WERI-Rb-1 (cell line): ENCODE measurements around the gene ZFP1.

ENCODE experiments used
- DNase-seq: peaks from one replicate; pipeline ENCODE4 v3.0.0-alpha.2; 2020
- H3K27ac ChIP-seq: fragments of 250-450 bp; sonication (Bioruptor Pico); 2 replicates; pipeline ENCODE4 v1.5.1; 2020; ENCODE audit warnings: mild to moderate bottlenecking, moderate library complexity
- H3K27me3 ChIP-seq: fragments of 250-450 bp; sonication (Bioruptor Pico); 2 replicates; pipeline ENCODE4 v1.5.1; 2021; ENCODE audit warnings: mild to moderate bottlenecking, low read depth, moderate library complexity; ENCODE audit not compliant: insufficient read depth, severe bottlenecking
- H3K36me3 ChIP-seq: fragments of 250-450 bp; sonication (Bioruptor Pico); 2 replicates; pipeline ENCODE4 v1.5.1; 2020; ENCODE audit warnings: mild to moderate bottlenecking, moderate library complexity
- H3K4me3 ChIP-seq: 2 replicates; pipeline ENCODE4 v1.5.1; 2011; ENCODE audit warnings: low read depth, mild to moderate bottlenecking, control low read depth, low read length
- H3K9me3 ChIP-seq: fragments of 250-450 bp; sonication (Bioruptor Pico); 2 replicates; pipeline ENCODE4 v1.5.1; 2021; ENCODE audit warnings: mild to moderate bottlenecking, moderate library complexity; ENCODE audit not compliant: severe bottlenecking
- TF ChIP-seq, protein P1 (sequence below): IDR thresholded peaks from 2 replicates; pipeline ENCODE4 v1.5.1; 2011; ENCODE audit warnings: low read depth, mild to moderate bottlenecking, control low read depth, inconsistent platforms, low read length

ZFP1 gene

DNA sequence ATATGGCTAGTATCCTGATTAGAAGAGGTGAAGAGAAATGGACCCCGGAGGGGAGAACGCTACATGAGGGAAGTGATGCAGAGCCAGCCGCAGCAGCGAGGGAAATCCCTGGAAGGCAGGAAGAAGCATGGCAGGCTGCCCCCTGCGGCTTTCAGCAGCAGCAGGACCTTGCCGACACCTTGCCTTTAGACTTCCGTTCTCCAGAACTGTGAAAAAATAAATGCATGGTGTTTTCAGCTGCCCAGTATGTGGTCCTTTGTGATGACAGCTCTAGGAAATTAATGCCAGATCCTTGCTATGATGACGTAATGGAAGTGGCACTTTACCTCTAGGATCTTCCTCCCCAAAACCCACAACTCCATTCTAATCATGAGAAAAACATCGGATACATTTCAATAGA is 9.7 kb upstream of the ZFP1 start:
- TF ChIP-seq, protein P1, sequence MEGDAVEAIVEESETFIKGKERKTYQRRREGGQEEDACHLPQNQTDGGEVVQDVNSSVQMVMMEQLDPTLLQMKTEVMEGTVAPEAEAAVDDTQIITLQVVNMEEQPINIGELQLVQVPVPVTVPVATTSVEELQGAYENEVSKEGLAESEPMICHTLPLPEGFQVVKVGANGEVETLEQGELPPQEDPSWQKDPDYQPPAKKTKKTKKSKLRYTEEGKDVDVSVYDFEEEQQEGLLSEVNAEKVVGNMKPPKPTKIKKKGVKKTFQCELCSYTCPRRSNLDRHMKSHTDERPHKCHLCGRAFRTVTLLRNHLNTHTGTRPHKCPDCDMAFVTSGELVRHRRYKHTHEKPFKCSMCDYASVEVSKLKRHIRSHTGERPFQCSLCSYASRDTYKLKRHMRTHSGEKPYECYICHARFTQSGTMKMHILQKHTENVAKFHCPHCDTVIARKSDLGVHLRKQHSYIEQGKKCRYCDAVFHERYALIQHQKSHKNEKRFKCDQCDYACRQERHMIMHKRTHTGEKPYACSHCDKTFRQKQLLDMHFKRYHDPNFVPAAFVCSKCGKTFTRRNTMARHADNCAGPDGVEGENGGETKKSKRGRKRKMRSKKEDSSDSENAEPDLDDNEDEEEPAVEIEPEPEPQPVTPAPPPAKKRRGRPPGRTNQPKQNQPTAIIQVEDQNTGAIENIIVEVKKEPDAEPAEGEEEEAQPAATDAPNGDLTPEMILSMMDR = no peak
- Histone ChIP-seq H3K4me3 (no peak overlapping the region), H3K9me3 (no peaks in the 10 kb centered on the region), H3K36me3 (no peaks in the 10 kb centered on the region), H3K27ac (no peak overlapping the region), H3K27me3 (no peaks in the 10 kb centered on the region)
- DNase-seq = no peak

DNA sequence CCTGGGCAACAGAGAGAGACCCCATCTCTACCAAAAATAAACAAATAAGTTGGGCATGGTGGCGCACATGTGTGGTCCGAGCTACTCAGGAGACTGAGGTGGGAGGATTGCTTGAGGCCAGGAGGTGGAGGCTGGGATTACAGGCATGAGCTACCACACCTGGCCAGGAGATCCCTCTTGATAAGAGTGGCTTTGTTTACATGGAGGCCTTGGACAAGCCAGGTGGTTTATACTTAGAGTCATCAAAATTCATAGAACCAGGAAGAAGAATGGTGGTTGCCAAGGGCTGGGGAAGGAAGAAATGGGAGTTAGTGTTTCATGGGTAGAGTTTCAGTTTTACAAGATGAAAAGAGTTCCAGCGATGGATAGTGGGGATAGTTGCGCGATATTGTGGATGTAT is 8.8 kb upstream of the ZFP1 start:
- TF ChIP-seq, protein P1 = no peak
- H3K4me3 ChIP-seq = no peak overlapping the region
- no peaks in the 10 kb centered on the region for H3K36me3 ChIP-seq
- no peaks in the 10 kb centered on the region for H3K9me3 ChIP-seq
- no peak overlapping the region for H3K27ac ChIP-seq
- H3K27me3 ChIP-seq = no peaks in the 10 kb centered on the region
- no peak for DNase-seq

DNA sequence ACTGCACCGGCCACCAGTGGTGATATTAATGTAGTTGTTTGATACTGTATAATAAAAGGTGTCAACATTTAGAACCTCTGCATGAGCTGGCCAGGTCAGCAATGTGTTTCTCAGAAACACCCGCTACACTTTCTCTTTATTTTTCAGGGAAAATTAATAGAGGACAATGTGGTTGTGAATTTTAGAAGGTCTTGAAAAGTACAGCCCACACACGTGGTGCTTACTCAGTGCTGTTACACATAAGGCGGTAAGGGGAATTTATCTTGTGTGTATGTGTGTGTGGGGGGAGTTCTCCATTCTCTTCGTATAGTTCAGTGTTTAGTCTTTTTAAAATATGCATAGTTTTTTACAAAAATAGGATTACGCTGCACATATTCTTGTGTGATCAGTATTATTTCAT is 4.4 kb upstream of the ZFP1 start:
- Histone ChIP-seq H3K4me3 (no peak overlapping the region), H3K9me3 (peaks cover 3% of the 10 kb centered on the region), H3K36me3 (no peaks in the 10 kb centered on the region), H3K27ac (no peak overlapping the region), H3K27me3 (no peaks in the 10 kb centered on the region)
- TF ChIP-seq, protein P1 = no peak
- DNase-seq = no peak

DNA sequence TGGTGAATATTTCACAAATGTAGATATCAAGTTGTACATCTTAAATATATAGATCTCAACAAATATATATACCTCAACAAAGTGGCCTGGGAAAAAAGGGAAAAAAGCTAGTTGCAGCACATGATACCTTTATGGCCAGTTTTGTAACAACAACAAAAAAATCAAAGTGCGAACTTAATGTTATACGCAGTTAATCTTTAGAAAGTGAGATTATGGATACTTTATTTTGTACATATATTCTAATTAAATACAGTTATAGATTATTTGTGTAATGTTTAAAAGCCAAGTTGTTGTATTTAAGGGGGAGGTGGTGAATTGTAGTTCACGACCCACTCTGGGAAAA is 385 bp upstream of the ZFP1 start:
- Histone ChIP-seq H3K27ac (no peak overlapping the region), H3K4me3 (peak overlapping the region; percentile 86)

DNA sequence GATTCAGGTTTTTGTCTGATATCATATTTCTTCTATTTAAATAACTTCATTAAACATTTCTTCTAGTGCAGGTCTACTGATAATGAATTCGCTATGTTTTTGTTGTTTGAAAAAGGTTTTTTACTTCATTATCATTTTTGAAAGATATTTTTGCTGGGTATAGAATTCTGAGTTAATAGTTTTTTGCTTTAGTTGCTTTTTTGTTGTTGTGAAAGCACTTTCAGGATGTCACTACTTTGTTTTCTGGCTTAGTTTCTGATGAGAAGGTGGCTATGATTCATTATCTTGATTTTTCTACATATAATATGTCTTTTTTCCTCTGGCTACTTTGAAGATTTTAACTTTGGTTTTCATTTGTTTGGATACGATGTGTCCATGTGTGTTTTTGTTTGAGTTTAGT is 3.5 kb downstream of the ZFP1 start:
- Histone ChIP-seq H3K27me3 (no peaks in the 10 kb centered on the region), H3K4me3 (no peak overlapping the region), H3K9me3 (peaks cover 4% of the 10 kb centered on the region), H3K27ac (no peak overlapping the region), H3K36me3 (peaks cover 45% of the 10 kb centered on the region)
- TF ChIP-seq, protein P1 = no peak
- DNase-seq = no peak

More for the DNA sequence above, 385 bp upstream of the ZFP1 start:
- Histone ChIP-seq H3K27me3 (no peaks in the 10 kb centered on the region), H3K36me3 (peaks cover 18% of the 10 kb centered on the region), H3K9me3 (peaks cover 8% of the 10 kb centered on the region)
- no peak for DNase-seq
- TF ChIP-seq, protein P1 = no peak

DNA sequence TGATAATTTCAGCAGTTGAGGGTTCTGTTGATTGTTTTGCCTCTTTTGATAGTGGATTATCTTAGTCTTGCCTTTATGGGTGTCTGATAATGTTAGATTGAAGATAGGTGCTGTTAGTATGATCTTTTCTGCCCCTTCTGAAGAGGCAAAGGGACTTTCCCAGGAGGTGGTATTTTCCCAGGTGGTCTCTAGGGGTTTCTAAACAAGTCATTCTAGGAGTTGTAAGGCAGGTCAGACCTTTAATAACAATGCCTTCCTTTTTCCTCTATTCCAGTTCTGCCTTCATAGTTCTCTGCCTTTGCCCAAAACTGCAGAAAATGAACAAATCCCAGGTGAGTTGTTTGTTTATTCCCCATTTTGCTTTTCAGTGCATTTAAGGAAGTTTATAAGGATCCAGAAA is 4.3 kb downstream of the ZFP1 start:
- H3K4me3 ChIP-seq = no peak overlapping the region
- no peak for DNase-seq
- H3K27ac ChIP-seq = no peak overlapping the region
- no peaks in the 10 kb centered on the region for H3K27me3 ChIP-seq
- peaks cover 48% of the 10 kb centered on the region for H3K36me3 ChIP-seq
- H3K9me3 ChIP-seq = peaks cover 4% of the 10 kb centered on the region
- TF ChIP-seq, protein P1 = no peak
